Gastroesophageal sphincter (tissue), 3 donors: ENCODE results near the gene SH3RF3.

ENCODE experiments used
- CTCF ChIP-seq, 4 experiments: fragments of 200-600 bp in 2 of 4; fragments of 450-650 bp in 2 of 4; sonication (generic) in 1 of 4; IDR thresholded peaks; one replicate each; pipeline ENCODE4 v1.5.1; 2017 to 2019; ENCODE audit warnings: antibody characterized with exemption in 4 of 4, mild to moderate bottlenecking in 2 of 4, moderate library complexity in 2 of 4
- POLR2A ChIP-seq, 2 donors: fragments of 450-650 bp; IDR thresholded peaks; one replicate each; pipeline ENCODE4 v1.6.1; 2017; ENCODE audit warnings: antibody characterized with exemption in 2 of 2, mild to moderate bottlenecking in 2 of 2, moderate library complexity in 1 of 2

- TF ChIP-seq CTCF (IDR thresholded peaks at IDR 0.05), result no peak
- TF ChIP-seq POLR2A (IDR thresholded peaks at IDR 0.05), result no peak
Measured at GRCh38 chr2:109538546-109538945, 409.5 kb downstream of the SH3RF3 start.
